Measurements from ENCODE around the gene FBRS.
"Not testable (repeated sequence)": the region's sequence is repeated elsewhere in the genome, so short reads cannot be mapped to it uniquely, and the experiment has no call there.

Gene FBRS

DNA sequence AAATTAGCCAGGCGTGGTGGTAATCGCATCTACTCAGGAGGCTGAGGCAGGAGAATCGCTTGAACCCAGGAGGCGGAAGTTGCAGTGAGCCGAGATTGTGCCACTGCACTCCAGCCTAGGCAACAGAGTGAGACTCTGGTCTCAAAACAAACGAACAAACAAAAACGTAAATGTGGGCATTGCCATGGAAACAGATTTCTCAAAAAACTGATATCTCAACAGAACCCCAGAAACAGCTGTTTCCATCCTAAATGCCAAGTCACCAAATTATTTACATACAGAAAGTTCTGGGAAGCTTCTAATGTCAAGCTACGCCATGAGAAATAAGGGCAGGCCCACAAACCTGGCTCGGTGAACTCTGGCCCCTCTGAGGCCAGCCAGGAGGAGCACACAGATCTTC, 32.0 kb upstream of the FBRS start:
- Histone ChIP-seq H3K23ac (ENCODE audit: low read length) (no peak overlapping the region), H2BK120ac (ENCODE audit: low read depth, low read length) (no peak overlapping the region), H3K4ac (ENCODE audit: low read depth, low read length) (no peak overlapping the region), H3K4me1 (ENCODE audit: control insufficient read depth, low read depth, low read length) (no peaks in the 10 kb centered on the region), H3K79me1 (ENCODE audit: low read length) (no peaks in the 10 kb centered on the region), H3K27ac (ENCODE audit: low read depth, low read length) (no peak overlapping the region), H3K27me3 (ENCODE audit: insufficient read depth, low read length, poor library complexity) (no peaks in the 10 kb centered on the region), H3K56ac (ENCODE audit: low read length) (no peak overlapping the region), H3K36me3 (ENCODE audit: control insufficient read depth, insufficient read depth, low read length) (no peaks in the 10 kb centered on the region), H3K79me2 (ENCODE audit: control insufficient read depth, insufficient read depth, low read length) (no peaks in the 10 kb centered on the region), H4K5ac (ENCODE audit: low read length) (no peak overlapping the region), H2AK5ac (ENCODE audit: low read length) (no peak overlapping the region), H3K4me3 (ENCODE audit: low read length) (no peak overlapping the region), H2BK5ac (ENCODE audit: low read length) (no peak overlapping the region), H3K9ac (ENCODE audit: low read length) (no peak overlapping the region), H4K8ac (ENCODE audit: low read depth, low read length) (no peak overlapping the region), H3K18ac (ENCODE audit: low read length) (no peak overlapping the region), H2BK15ac (replicated peaks; ENCODE audit: low read depth) (no peak overlapping the region), H3K4me2 (ENCODE audit: low read length) (no peak overlapping the region)
- no peak for DNase-seq
- WGBS (ENCODE audit: extremely low coverage, insufficient coverage, low lambda C conversion rate) = no CpG with 5 or more reads among the region's 9 CpGs

DNA sequence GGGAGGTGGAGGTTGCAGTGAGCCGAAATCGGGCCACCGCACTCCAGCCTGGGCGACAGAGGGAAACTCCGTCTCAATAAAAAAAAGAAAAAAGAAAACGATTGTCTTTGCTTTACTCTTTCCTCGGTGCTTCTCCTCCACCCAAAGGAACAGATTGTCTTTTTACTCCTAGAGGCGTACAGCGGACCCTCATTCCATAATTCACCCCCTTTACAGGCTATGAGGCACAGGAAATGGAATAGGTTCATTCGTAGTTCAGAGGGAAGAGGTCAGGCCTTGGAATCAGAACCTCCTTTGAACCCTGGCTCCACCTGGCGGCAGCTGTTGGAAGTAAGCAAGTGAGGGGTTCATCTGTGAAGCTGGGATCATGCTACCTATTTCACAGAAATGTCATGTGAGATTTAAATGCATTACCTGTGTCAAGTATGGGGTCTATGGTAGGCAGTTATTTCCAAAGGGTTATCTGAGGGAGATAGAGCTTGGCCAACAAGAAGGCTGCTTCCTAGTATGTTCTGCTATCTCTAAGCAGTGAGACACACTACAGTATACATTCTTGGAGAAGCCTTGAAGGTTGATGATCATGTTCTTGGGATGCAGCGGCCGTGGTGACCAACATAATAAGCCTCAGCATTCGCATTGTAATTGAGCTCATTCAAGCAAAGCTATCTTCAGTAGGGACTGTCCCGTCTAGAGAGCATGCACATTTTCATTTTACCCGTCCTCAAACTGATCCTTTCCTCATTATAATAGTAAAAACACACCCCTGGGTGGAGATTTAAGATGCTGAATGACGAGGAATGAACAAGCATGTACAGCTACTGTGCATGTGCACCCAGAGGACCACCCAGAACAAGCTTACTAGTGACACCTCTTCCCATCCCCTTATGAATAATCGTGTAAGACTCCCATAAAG, 29.3 kb upstream of the FBRS start:
- no peak overlapping the region for H4K8ac ChIP-seq (ENCODE audit: low read depth, low read length)
- no peak overlapping the region for H3K18ac ChIP-seq (ENCODE audit: low read length)
- H4K5ac ChIP-seq (ENCODE audit: low read length) = no peak overlapping the region
- H2BK120ac ChIP-seq (ENCODE audit: low read depth, low read length) = no peak overlapping the region
- H2BK5ac ChIP-seq (ENCODE audit: low read length) = no peak overlapping the region
- H3K27me3 ChIP-seq (ENCODE audit: insufficient read depth, low read length, poor library complexity) = no peaks in the 10 kb centered on the region
- peak; percentile 81 for DNase-seq
- no peak overlapping the region for H3K4me2 ChIP-seq (ENCODE audit: low read length)
- no peak overlapping the region for H3K4me3 ChIP-seq (ENCODE audit: low read length)
- H3K4me1 ChIP-seq (ENCODE audit: control insufficient read depth, low read depth, low read length) = no peaks in the 10 kb centered on the region
- H3K79me1 ChIP-seq (ENCODE audit: low read length) = no peaks in the 10 kb centered on the region
- no peaks in the 10 kb centered on the region for H3K79me2 ChIP-seq (ENCODE audit: control insufficient read depth, insufficient read depth, low read length)
- no CpG with 5 or more reads among the region's 18 CpGs for WGBS (ENCODE audit: extremely low coverage, insufficient coverage, low lambda C conversion rate)
- no peak overlapping the region for H3K27ac ChIP-seq (ENCODE audit: low read depth, low read length)
- H2AK5ac ChIP-seq (ENCODE audit: low read length) = no peak overlapping the region
- no peak overlapping the region for H3K4ac ChIP-seq (ENCODE audit: low read depth, low read length)
- peak overlapping the region; percentile 49 for H3K56ac ChIP-seq (ENCODE audit: low read length)
- H3K36me3 ChIP-seq (ENCODE audit: control insufficient read depth, insufficient read depth, low read length) = no peaks in the 10 kb centered on the region
- no peak overlapping the region for H3K9ac ChIP-seq (ENCODE audit: low read length)
- no peak overlapping the region for H2BK15ac ChIP-seq (replicated peaks; ENCODE audit: low read depth)
- H3K23ac ChIP-seq (ENCODE audit: low read length) = no peak overlapping the region

DNA sequence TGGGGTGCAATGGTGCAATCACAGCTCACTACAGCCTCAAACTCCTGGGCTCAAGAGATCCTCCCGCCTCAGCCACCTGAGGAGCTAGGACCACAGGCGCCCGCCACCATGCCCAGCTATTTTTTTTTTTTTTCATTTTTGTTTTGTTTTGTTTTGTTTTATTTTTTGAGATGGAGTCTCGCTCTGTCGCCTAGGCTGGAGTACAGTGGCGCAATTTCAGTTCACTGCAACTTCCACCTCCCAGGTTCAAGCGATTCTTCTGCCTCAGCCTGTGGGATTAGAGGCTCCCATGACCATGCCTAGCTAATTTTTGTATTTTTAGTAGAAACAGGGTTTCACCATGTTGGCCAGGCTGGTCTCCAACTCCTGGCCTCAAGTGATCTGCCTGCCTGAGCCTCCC, 25.8 kb upstream of the FBRS start:
- H2BK5ac ChIP-seq (ENCODE audit: low read length); H2BK120ac ChIP-seq (ENCODE audit: low read depth, low read length); H3K9ac ChIP-seq (ENCODE audit: low read length); H3K18ac ChIP-seq (ENCODE audit: low read length); H4K8ac ChIP-seq (ENCODE audit: low read depth, low read length); H3K27me3 ChIP-seq (ENCODE audit: insufficient read depth, low read length, poor library complexity); H3K4me1 ChIP-seq (ENCODE audit: control insufficient read depth, low read depth, low read length); H3K27ac ChIP-seq (ENCODE audit: low read depth, low read length); H2BK15ac ChIP-seq (replicated peaks; ENCODE audit: low read depth); H3K4ac ChIP-seq (ENCODE audit: low read depth, low read length); H3K79me1 ChIP-seq (ENCODE audit: low read length); H4K5ac ChIP-seq (ENCODE audit: low read length); DNase-seq; H3K36me3 ChIP-seq (ENCODE audit: control insufficient read depth, insufficient read depth, low read length); H3K79me2 ChIP-seq (ENCODE audit: control insufficient read depth, insufficient read depth, low read length); H3K56ac ChIP-seq (ENCODE audit: low read length); H2AK5ac ChIP-seq (ENCODE audit: low read length); H3K4me2 ChIP-seq (ENCODE audit: low read length); H3K4me3 ChIP-seq (ENCODE audit: low read length); H3K23ac ChIP-seq (ENCODE audit: low read length): not testable (repeated sequence)
- no CpG with 5 or more reads among the region's 7 CpGs for WGBS (ENCODE audit: extremely low coverage, insufficient coverage, low lambda C conversion rate)

DNA sequence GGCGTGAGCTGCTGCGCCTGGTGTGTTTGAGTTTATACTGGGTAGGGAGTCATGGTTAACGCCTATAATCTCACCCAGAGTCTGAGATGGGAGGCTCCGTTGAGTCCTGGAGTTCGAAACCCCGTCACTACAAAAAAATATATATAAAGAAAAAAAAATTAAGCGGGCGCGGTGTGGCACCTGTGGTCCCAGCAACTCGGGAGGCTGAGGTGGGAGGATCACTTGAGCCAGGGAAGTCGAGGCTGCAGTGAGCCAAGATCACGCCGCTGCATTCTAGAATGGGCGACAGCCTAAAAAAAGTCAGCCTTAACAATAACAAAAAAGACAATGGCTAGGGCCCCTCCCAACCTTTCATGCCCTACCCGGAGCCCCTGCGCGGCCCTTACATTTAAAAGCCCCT, 24.7 kb upstream of the FBRS start:
- Histone ChIP-seq H2AK5ac (ENCODE audit: low read length) (no peak overlapping the region), H2BK5ac (ENCODE audit: low read length) (no peak overlapping the region), H3K4me3 (ENCODE audit: low read length) (no peak overlapping the region), H3K27ac (ENCODE audit: low read depth, low read length) (no peak overlapping the region), H3K56ac (ENCODE audit: low read length) (peak overlapping the region; percentile 73), H4K5ac (ENCODE audit: low read length) (no peak overlapping the region), H3K18ac (ENCODE audit: low read length) (no peak overlapping the region), H3K4ac (ENCODE audit: low read depth, low read length) (no peak overlapping the region), H3K23ac (ENCODE audit: low read length) (no peak overlapping the region), H3K27me3 (ENCODE audit: insufficient read depth, low read length, poor library complexity) (no peaks in the 10 kb centered on the region), H3K4me1 (ENCODE audit: control insufficient read depth, low read depth, low read length) (no peaks in the 10 kb centered on the region), H3K79me1 (ENCODE audit: low read length) (no peaks in the 10 kb centered on the region), H3K79me2 (ENCODE audit: control insufficient read depth, insufficient read depth, low read length) (no peaks in the 10 kb centered on the region), H3K36me3 (ENCODE audit: control insufficient read depth, insufficient read depth, low read length) (no peaks in the 10 kb centered on the region), H3K4me2 (ENCODE audit: low read length) (no peak overlapping the region), H2BK120ac (ENCODE audit: low read depth, low read length) (no peak overlapping the region), H4K8ac (ENCODE audit: low read depth, low read length) (peak overlapping the region; percentile 84), H2BK15ac (replicated peaks; ENCODE audit: low read depth) (no peak overlapping the region), H3K9ac (ENCODE audit: low read length) (peak overlapping the region; percentile 26)
- no peak for DNase-seq
- no CpG with 5 or more reads among the region's 17 CpGs for WGBS (ENCODE audit: extremely low coverage, insufficient coverage, low lambda C conversion rate)

DNA sequence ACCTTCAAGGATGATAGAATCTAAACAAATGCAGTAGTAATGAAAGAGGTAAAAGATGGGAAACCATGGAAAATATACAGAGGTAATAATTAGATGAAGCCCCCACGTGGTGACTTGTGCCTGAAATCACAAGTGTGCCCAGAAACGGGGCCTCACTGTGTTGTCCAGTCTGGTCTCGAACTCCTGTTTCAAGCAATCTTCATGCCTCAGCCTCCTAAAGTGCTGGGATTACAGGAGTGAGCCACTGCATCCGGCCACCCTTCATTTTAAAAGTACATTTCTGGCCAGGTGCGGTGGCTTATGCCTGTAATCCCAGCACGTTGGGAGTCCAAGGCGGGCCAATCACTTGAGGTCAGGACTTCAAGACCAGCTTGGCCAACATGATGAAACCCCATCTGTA, 21.6 kb upstream of the FBRS start:
- Histone ChIP-seq H2AK5ac (ENCODE audit: low read length) (no peak overlapping the region), H3K36me3 (ENCODE audit: control insufficient read depth, insufficient read depth, low read length) (no peaks in the 10 kb centered on the region), H4K8ac (ENCODE audit: low read depth, low read length) (peak overlapping the region; percentile 42), H3K4me3 (ENCODE audit: low read length) (no peak overlapping the region), H3K56ac (ENCODE audit: low read length) (no peak overlapping the region), H3K79me2 (ENCODE audit: control insufficient read depth, insufficient read depth, low read length) (no peaks in the 10 kb centered on the region), H3K27ac (ENCODE audit: low read depth, low read length) (no peak overlapping the region), H2BK15ac (replicated peaks; ENCODE audit: low read depth) (no peak overlapping the region), H2BK120ac (ENCODE audit: low read depth, low read length) (no peak overlapping the region), H3K23ac (ENCODE audit: low read length) (no peak overlapping the region), H3K4ac (ENCODE audit: low read depth, low read length) (no peak overlapping the region), H3K27me3 (ENCODE audit: insufficient read depth, low read length, poor library complexity) (no peaks in the 10 kb centered on the region), H3K4me2 (ENCODE audit: low read length) (no peak overlapping the region), H3K9ac (ENCODE audit: low read length) (no peak overlapping the region), H3K4me1 (ENCODE audit: control insufficient read depth, low read depth, low read length) (no peaks in the 10 kb centered on the region), H2BK5ac (ENCODE audit: low read length) (no peak overlapping the region), H3K79me1 (ENCODE audit: low read length) (no peaks in the 10 kb centered on the region), H4K5ac (ENCODE audit: low read length) (no peak overlapping the region), H3K18ac (ENCODE audit: low read length) (no peak overlapping the region)
- no CpG with 5 or more reads among the region's 7 CpGs for WGBS (ENCODE audit: extremely low coverage, insufficient coverage, low lambda C conversion rate)
- DNase-seq = no peak

DNA sequence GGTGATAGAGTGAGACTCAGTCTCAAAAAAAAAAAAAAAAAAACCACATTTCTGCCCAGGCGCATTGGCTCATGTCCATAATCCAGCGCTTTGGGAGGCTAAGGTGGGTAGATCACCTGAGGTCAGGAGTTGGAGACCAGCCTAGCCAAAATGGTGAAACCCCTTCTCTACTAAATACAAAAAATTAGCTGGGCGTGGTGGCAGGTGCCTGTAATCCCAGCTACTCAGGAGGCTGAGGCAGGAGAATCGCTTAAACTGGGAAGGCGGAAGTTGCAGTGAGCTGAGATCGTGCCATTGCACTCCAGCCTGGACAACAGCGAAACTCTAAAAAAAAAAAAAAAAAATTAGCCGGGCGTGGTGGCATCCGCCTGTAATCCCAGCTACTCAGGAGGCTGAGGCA, 21.1 kb upstream of the FBRS start:
- not testable (repeated sequence) for H3K56ac ChIP-seq (ENCODE audit: low read length); H3K9ac ChIP-seq (ENCODE audit: low read length); DNase-seq; H4K5ac ChIP-seq (ENCODE audit: low read length); H2BK15ac ChIP-seq (replicated peaks; ENCODE audit: low read depth); H3K27ac ChIP-seq (ENCODE audit: low read depth, low read length); H3K79me1 ChIP-seq (ENCODE audit: low read length); H3K27me3 ChIP-seq (ENCODE audit: insufficient read depth, low read length, poor library complexity); H3K4me2 ChIP-seq (ENCODE audit: low read length); H3K18ac ChIP-seq (ENCODE audit: low read length); H3K79me2 ChIP-seq (ENCODE audit: control insufficient read depth, insufficient read depth, low read length); H3K4ac ChIP-seq (ENCODE audit: low read depth, low read length); H2AK5ac ChIP-seq (ENCODE audit: low read length); H3K4me3 ChIP-seq (ENCODE audit: low read length); H3K36me3 ChIP-seq (ENCODE audit: control insufficient read depth, insufficient read depth, low read length); H4K8ac ChIP-seq (ENCODE audit: low read depth, low read length); H2BK120ac ChIP-seq (ENCODE audit: low read depth, low read length); H2BK5ac ChIP-seq (ENCODE audit: low read length); H3K4me1 ChIP-seq (ENCODE audit: control insufficient read depth, low read depth, low read length); H3K23ac ChIP-seq (ENCODE audit: low read length)
- no CpG with 5 or more reads among the region's 10 CpGs for WGBS (ENCODE audit: extremely low coverage, insufficient coverage, low lambda C conversion rate)

All from mesendoderm (in vitro differentiated cells).